Endothelial cell of umbilical vein (primary cell): Measurements from ENCODE around the gene SEMA7A. TPM values are rescaled to one million over a fixed set of nuclear protein-coding genes. Genes with fewer than 3 reads are reported as not detected.

Experiments used
- BruUV-seq: library from RNA; stranded (reverse); fragments of 400-500 nt; replicated peaks from 2 replicates; lab custom pipeline; 2021; lab: Mats Ljungman, UMichigan
- CTCF ChIA-PET: fragments of 300-600, 350-600 bp; sonication (Branson Sonifier 250); formaldehyde crosslinking; loops from one replicate; lab custom pipeline; 2021; ENCODE audit warnings: antibody characterized with exemption, inconsistent platforms; lab: Charles Lee
- POLR2A ChIA-PET: fragments of 300-600, 350-600 bp; sonication (Branson Sonifier 250); formaldehyde crosslinking; loops from one replicate; lab custom pipeline; 2021; ENCODE audit warnings: antibody characterized with exemption, inconsistent platforms; lab: Charles Lee
- DNase-seq: peaks from one replicate; pipeline ENCODE4 v3.0.0-alpha.2; 2011; ENCODE audit warnings: low read depth, low spot score
- FAIRE-seq: peaks from 2 replicates; lab custom pipeline; 2011; peaks lifted over from hg19 to GRCh38; lab: Jason Lieb, UNC
- H2AFZ ChIP-seq: 2 replicates; pipeline ENCODE4 v1.6.0; 2012; ENCODE audit warnings: low read depth, low read length, control low read depth, inconsistent platforms
- H3K27ac ChIP-seq: 2 replicates; pipeline ENCODE4 v1.5.1; 2011; ENCODE audit warnings: low read depth, mild to moderate bottlenecking, control low read depth, low read length, moderate library complexity; ENCODE audit not compliant: insufficient read depth
- H3K27me3 ChIP-seq, 2 experiments: 2 replicates each; pipeline versions ENCODE4 v1.6.0 to v1.6.1; 2011; ENCODE audit warnings: low read length in 2 of 2, mixed read lengths in 1 of 2; ENCODE audit not compliant: control insufficient read depth in 2 of 2, insufficient read depth in 2 of 2
- H3K36me3 ChIP-seq, 2 experiments: 2 replicates in 1 of 2; 3 replicates in 1 of 2; pipeline ENCODE4 v1.5.1; 2011; ENCODE audit warnings: low read length in 2 of 2, mild to moderate bottlenecking in 1 of 2, moderate library complexity in 1 of 2; ENCODE audit not compliant: control insufficient read depth in 2 of 2, insufficient read depth in 2 of 2; ENCODE audit errors: extremely low read depth in 1 of 2
- H3K4me1 ChIP-seq: 3 replicates; pipeline ENCODE4 v1.5.1; 2011; ENCODE audit warnings: mild to moderate bottlenecking, low read length; ENCODE audit not compliant: control insufficient read depth, insufficient read depth; ENCODE audit errors: extremely low read depth
- H3K4me2 ChIP-seq: 2 replicates; pipeline ENCODE4 v1.6.1; 2011; ENCODE audit warnings: low read length, control low read depth, mixed read lengths; ENCODE audit not compliant: insufficient read depth
- H3K4me3 ChIP-seq, 3 experiments: fragments of 200-600 bp in 1 of 3; sonication (generic), shearing (Covaris generic) in 1 of 3; replicated peaks in 1 of 3; 2 replicates each; pipeline ENCODE4 v1.5.1; 2011 to 2016; ENCODE audit warnings: control low read depth in 3 of 3, low read length in 3 of 3, mild to moderate bottlenecking in 2 of 3, inconsistent platforms in 1 of 3, low read depth in 1 of 3, moderate library complexity in 1 of 3; ENCODE audit not compliant: insufficient read depth in 1 of 3
- H3K79me2 ChIP-seq: 2 replicates; pipeline ENCODE4 v1.6.0; 2012; ENCODE audit warnings: low read length, inconsistent platforms; ENCODE audit not compliant: control insufficient read depth, insufficient read depth
- H3K9ac ChIP-seq: replicated peaks from 2 replicates; pipeline ENCODE3; 2011; ENCODE audit warnings: low read length, control low read depth; ENCODE audit not compliant: insufficient read depth; ENCODE audit errors: extremely low read depth
- H3K9me1 ChIP-seq: replicated peaks from 3 replicates; pipeline ENCODE4 v1.6.0; 2011; ENCODE audit warnings: mild to moderate bottlenecking, low read length; ENCODE audit not compliant: control insufficient read depth, insufficient read depth; ENCODE audit errors: extremely low read depth
- H3K9me3 ChIP-seq: replicated peaks from 2 replicates; pipeline ENCODE4 v1.5.1; 2012; ENCODE audit warnings: low read length, inconsistent platforms; ENCODE audit not compliant: control insufficient read depth, insufficient read depth
- H4K20me1 ChIP-seq: replicated peaks from 2 replicates; pipeline ENCODE3; 2011; ENCODE audit warnings: mild to moderate bottlenecking, low read length; ENCODE audit not compliant: control insufficient read depth, insufficient read depth; ENCODE audit errors: extremely low read depth
- EZH2 ChIP-seq: IDR thresholded peaks from 2 replicates; pipeline ENCODE4 v1.6.1; 2012; ENCODE audit warnings: borderline replicate concordance, low read depth, mild to moderate bottlenecking, moderate library complexity, low read length, inconsistent platforms; ENCODE audit not compliant: severe bottlenecking
- FOS ChIP-seq: IDR thresholded peaks from 2 replicates; pipeline ENCODE4 v1.6.1; 2011; ENCODE audit warnings: mild to moderate bottlenecking, low read length, moderate library complexity, borderline replicate concordance; ENCODE audit not compliant: insufficient read depth
- GATA2 ChIP-seq: IDR thresholded peaks from 2 replicates; pipeline ENCODE4 v1.7.0; 2011; ENCODE audit warnings: low read depth, mild to moderate bottlenecking, moderate library complexity, mixed read lengths, low read length; ENCODE audit not compliant: insufficient read length, insufficient read depth
- MYC ChIP-seq: IDR thresholded peaks from one replicate; pipeline ENCODE4 v1.6.1; 2011; ENCODE audit warnings: mild to moderate bottlenecking, low read depth, low read length
- POLR2AphosphoS5 ChIP-seq: IDR thresholded peaks from 2 replicates; pipeline ENCODE4 v1.6.1; 2012; ENCODE audit warnings: low read depth, mild to moderate bottlenecking, control low read depth, low read length, moderate library complexity; ENCODE audit not compliant: insufficient read depth
- dilution Hi-C: fragments of 300-500 bp; cut with MboI; formaldehyde crosslinking; loops from one replicate; pipeline ENCODE4 v1.15.0; 2019; ENCODE audit warnings: low sequenced_read_pairs; ENCODE audit not compliant: extremely low pct_ligation_motif_present
- intact Hi-C: fragments of 100-400 bp; cut with micrococcal nuclease; formaldehyde crosslinking; loops from one replicate; pipeline ENCODE4 v1.10.0; 2022
- polyA plus RNA-seq, 4 experiments: library from polyadenylated mRNA; depleted of rRNA in 3 of 4; stranded (reverse) in 3 of 4; unstranded in 1 of 4; fragments of >200 nt; gene quantifications; 2 replicates each; pipeline versions ENCODE4 v1.2.1 to v1.2.3, GENCODE V29; 2011 to 2012; ENCODE audit warnings: missing spikeins in 1 of 4
- total RNA-seq: library from RNA; stranded (reverse); gene quantifications from 2 replicates; pipeline ENCODE4 v1.2.3, GENCODE V29; 2021
- TF ChIP-seq, protein P1 (sequence below), 2 donors: IDR thresholded peaks; 1 replicate in 1 of 2; 2 replicates in 1 of 2; pipeline ENCODE4 v1.5.1; 2011; ENCODE audit warnings: low read length in 2 of 2, mild to moderate bottlenecking in 2 of 2, moderate library complexity in 2 of 2, control low read depth in 1 of 2, inconsistent platforms in 1 of 2, low read depth in 1 of 2; ENCODE audit not compliant: insufficient read depth in 1 of 2; ENCODE audit errors: extremely low read depth in 1 of 2

The SEMA7A gene
- total and polyA plus RNA-seq, 2 donors (not counting 3 experiments of a cell fraction or from before 2014, with no cell fraction given), result 1.7 to 2.0 TPM

DNA sequence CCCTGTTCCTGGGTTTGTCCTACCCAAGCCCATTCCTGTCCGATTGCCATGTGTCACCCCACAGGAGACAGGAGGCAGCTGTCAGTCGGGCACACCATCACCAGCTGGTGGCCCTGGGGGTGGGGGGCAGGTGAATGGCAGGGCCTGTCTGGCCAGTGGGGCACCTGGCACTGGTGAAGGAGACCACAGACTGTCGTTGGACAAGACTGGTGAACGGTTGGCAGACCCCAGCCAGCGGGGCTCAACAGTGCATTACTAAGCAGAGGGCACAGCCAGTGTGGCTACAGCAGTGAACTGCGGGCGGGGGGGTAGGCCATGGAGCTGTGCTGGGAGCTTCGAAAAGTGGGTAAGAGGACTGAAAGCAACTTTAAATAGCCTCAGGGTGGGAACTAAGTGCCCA lies 2.1 kb downstream of the SEMA7A start:
- Histone ChIP-seq H3K4me2 (no peak overlapping the region), H3K27ac (no peak overlapping the region), H3K4me3 (no peak overlapping the region), H3K9me3 (no peaks in the 10 kb centered on the region), H3K27me3 (peaks cover 26 to 30% of the 10 kb centered on the region in 2 experiments), H3K4me1 (no peaks in the 10 kb centered on the region), H3K9ac (no peak overlapping the region), H3K36me3 (no peaks in the 10 kb centered on the region), H2AFZ (no peak overlapping the region), H3K9me1 (no peaks in the 10 kb centered on the region), H4K20me1 (no peaks in the 10 kb centered on the region), H3K79me2 (no peaks in the 10 kb centered on the region)
- POLR2A ChIA-PET, result interaction anchor here (0.7 kb wide), 1 partner anchor 46 kb away, joined by 3 read pairs; no protein-coding TSS in a partner anchor
- dilution Hi-C loops, result no loop called here
- no peak for DNase-seq
- CTCF ChIA-PET, result interaction anchor here (0.9 to 1.7 kb wide), 2 partner anchors 46 to 49 kb away, joined by 5 to 7 read pairs; no protein-coding TSS in a partner anchor
- no peak for FAIRE-seq
- no TSS peak for BruUV-seq
- intact Hi-C loops, result no loop called here
- TF ChIP-seq GATA2 (no peak), MYC (no peak)

DNA sequence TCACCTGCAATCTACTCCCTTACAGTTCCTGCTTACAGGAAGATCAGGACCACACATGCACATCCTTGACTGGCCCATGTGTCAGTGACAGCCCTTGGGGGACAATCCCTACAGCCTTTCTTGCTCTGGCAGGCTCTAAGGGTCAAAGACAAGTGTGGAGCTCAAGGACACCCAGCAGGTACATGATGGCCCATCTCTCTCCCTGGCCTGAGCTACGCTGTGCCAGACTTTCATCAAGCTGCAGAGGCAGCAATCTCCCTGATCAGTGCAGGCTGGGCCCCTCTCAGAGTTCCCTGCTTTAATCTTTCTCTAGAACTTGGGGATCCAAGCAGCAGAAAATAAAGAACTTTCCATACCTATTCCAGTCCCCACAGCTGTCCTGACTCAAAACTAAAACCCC lies 2.6 kb downstream of the SEMA7A start:
- ChIA-PET CTCF (interaction anchor here (1.0 to 1.4 kb wide), 2 partner anchors 9 to 49 kb away, joined by 3 to 4 read pairs; no protein-coding TSS in a partner anchor), POLR2A (no interaction called here)
- no peaks in the 10 kb centered on the region for H3K79me2 ChIP-seq
- H3K4me1 ChIP-seq, result no peaks in the 10 kb centered on the region
- FAIRE-seq (no peak), DNase-seq (no peak)
- no peak overlapping the region for H2AFZ ChIP-seq
- no peak overlapping the region for H3K4me2 ChIP-seq
- H3K9me3 ChIP-seq, result no peaks in the 10 kb centered on the region
- peaks cover 26 to 30% of the 10 kb centered on the region in 2 experiments for H3K27me3 ChIP-seq
- no peak overlapping the region for H3K27ac ChIP-seq
- no peaks in the 10 kb centered on the region for H3K9me1 ChIP-seq
- no peaks in the 10 kb centered on the region for H3K36me3 ChIP-seq
- H3K9ac ChIP-seq, result no peak overlapping the region
- no TSS peak for BruUV-seq
- no peaks in the 10 kb centered on the region for H4K20me1 ChIP-seq
- TF ChIP-seq FOS (no peak), EZH2 (no peak), POLR2AphosphoS5 (no peak)
- TF ChIP-seq, protein P1, sequence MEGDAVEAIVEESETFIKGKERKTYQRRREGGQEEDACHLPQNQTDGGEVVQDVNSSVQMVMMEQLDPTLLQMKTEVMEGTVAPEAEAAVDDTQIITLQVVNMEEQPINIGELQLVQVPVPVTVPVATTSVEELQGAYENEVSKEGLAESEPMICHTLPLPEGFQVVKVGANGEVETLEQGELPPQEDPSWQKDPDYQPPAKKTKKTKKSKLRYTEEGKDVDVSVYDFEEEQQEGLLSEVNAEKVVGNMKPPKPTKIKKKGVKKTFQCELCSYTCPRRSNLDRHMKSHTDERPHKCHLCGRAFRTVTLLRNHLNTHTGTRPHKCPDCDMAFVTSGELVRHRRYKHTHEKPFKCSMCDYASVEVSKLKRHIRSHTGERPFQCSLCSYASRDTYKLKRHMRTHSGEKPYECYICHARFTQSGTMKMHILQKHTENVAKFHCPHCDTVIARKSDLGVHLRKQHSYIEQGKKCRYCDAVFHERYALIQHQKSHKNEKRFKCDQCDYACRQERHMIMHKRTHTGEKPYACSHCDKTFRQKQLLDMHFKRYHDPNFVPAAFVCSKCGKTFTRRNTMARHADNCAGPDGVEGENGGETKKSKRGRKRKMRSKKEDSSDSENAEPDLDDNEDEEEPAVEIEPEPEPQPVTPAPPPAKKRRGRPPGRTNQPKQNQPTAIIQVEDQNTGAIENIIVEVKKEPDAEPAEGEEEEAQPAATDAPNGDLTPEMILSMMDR (IDR thresholded peaks at IDR 0.05; ENCODE audit: extremely low read depth in 1 of 2, insufficient read depth in 1 of 2, low read depth in 1 of 2, low read length in 2 of 2), result no peak
- intact Hi-C loops, result no loop called here
- dilution Hi-C loops, result no loop called here
- H3K4me3 ChIP-seq, result no peak overlapping the region
